PC-3 (cell line): Measurements from ENCODE around the gene ASPSCR1. TPM values are rescaled to one million over a fixed set of nuclear protein-coding genes. Genes with fewer than 3 reads are reported as not detected.

ENCODE experiments used
- ATAC-seq: fragments of 200-7000 bp; cut with Tn5 transposase; 2 replicates; pipeline ENCODE4 v1.9.1; 2020; ENCODE audit warnings: mild to moderate bottlenecking, moderate library complexity
- BruUV-seq: library from RNA; stranded (reverse); fragments of 400-500 nt; replicated peaks from 2 replicates; lab custom pipeline; 2021; lab: Mats Ljungman, UMichigan
- CTCF ChIA-PET: fragments of 300-600 bp; sonication (Branson Sonifier 250); formaldehyde crosslinking; loops from one replicate; lab custom pipeline; 2022; ENCODE audit warnings: antibody characterized with exemption; lab: Charles Lee
- POLR2A ChIA-PET: fragments of 300-600 bp; sonication (Branson Sonifier 250); formaldehyde crosslinking; loops from one replicate; lab custom pipeline; 2022; ENCODE audit warnings: antibody characterized with exemption; ENCODE audit not compliant: unreplicated experiment; lab: Charles Lee
- DNase-seq: peaks from one replicate; pipeline ENCODE4 v3.0.0-alpha.2; 2015
- H2AFZ ChIP-seq: fragments of 300-600 bp; sonication (generic); 2 replicates; pipeline ENCODE4 v1.6.0; 2016; ENCODE audit warnings: antibody characterized with exemption, low read length
- H3F3A ChIP-seq: fragments of 300-600 bp; sonication (generic); one replicate; pipeline ENCODE4 v1.6.0; 2017; ENCODE audit warnings: antibody characterized with exemption, low read length, control low read depth, mild to moderate bottlenecking; ENCODE audit not compliant: unreplicated experiment
- H3K27ac ChIP-seq: fragments of 300-600 bp; sonication (generic); 2 replicates; pipeline ENCODE4 v1.5.1; 2016; ENCODE audit warnings: mild to moderate bottlenecking, low read length
- H3K27me3 ChIP-seq: fragments of 300-600 bp; sonication (generic); 2 replicates; pipeline ENCODE4 v1.6.1; 2016; ENCODE audit warnings: low read length, mixed read lengths
- H3K36me3 ChIP-seq: fragments of 300-600 bp; sonication (generic); 2 replicates; pipeline ENCODE4 v1.6.1; 2016; ENCODE audit warnings: low read depth, mixed run types, low read length, mixed read lengths
- H3K4me1 ChIP-seq: fragments of 300-600 bp; sonication (generic); 2 replicates; pipeline ENCODE4 v1.5.1; 2016; ENCODE audit warnings: low read length; ENCODE audit not compliant: insufficient read depth
- H3K4me2 ChIP-seq: fragments of 300-600 bp; sonication (generic); 2 replicates; pipeline ENCODE4 v1.6.0; 2016; ENCODE audit warnings: low read length
- H3K4me3 ChIP-seq: fragments of 300-600 bp; sonication (generic); 2 replicates; pipeline ENCODE4 v1.5.1; 2016; ENCODE audit warnings: mild to moderate bottlenecking, low read length, mixed read lengths
- H3K79me2 ChIP-seq: fragments of 300-600 bp; sonication (generic); 2 replicates; pipeline ENCODE4 v1.6.1; 2017; ENCODE audit warnings: low read length, mixed read lengths
- H3K9ac ChIP-seq: fragments of 300-600 bp; sonication (generic); 2 replicates; pipeline ENCODE4 v1.6.0; 2016; ENCODE audit warnings: mild to moderate bottlenecking, low read length
- H3K9me2 ChIP-seq: fragments of 300-600 bp; sonication (generic); replicated peaks from 2 replicates; pipeline ENCODE4 v1.6.1; 2016; ENCODE audit warnings: mixed run types, low read length, mixed read lengths
- H3K9me3 ChIP-seq: fragments of 300-600 bp; sonication (generic); 2 replicates; pipeline ENCODE4 v1.6.1; 2016; ENCODE audit warnings: low read length, mixed read lengths
- H4K20me1 ChIP-seq: fragments of 300-600 bp; sonication (generic); 2 replicates; pipeline ENCODE4 v1.6.1; 2016; ENCODE audit warnings: low read length, mixed read lengths
- CTCF ChIP-seq: fragments of 300-600 bp; sonication (generic); conservative IDR thresholded peaks from 2 replicates; pipeline ENCODE4 v1.5.1; 2017; ENCODE audit warnings: antibody characterized with exemption, low read depth, mild to moderate bottlenecking, low read length
- EZH2 ChIP-seq: fragments of 300-600 bp; sonication (generic); IDR thresholded peaks from one replicate; pipeline ENCODE4 v1.6.1; 2017; ENCODE audit warnings: antibody characterized with exemption, mild to moderate bottlenecking, low read length; ENCODE audit not compliant: unreplicated experiment
- EZH2phosphoT487 ChIP-seq: fragments of 300-600 bp; sonication (generic); IDR thresholded peaks from 2 replicates; pipeline ENCODE4 v1.6.1; 2018; ENCODE audit warnings: mild to moderate bottlenecking, antibody characterized with exemption, low read length, borderline replicate concordance
- intact Hi-C: fragments of 100-400 bp; cut with micrococcal nuclease; formaldehyde crosslinking; loops from 2 replicates; pipeline ENCODE4 v1.9.0; 2023
- total RNA-seq: library from RNA; depleted of rRNA; stranded (reverse); fragments of >200 nt; gene quantifications from 2 replicates; pipeline ENCODE4 v1.2.3, GENCODE V29; 2014

Gene ASPSCR1
- total RNA-seq, 1 experiment from 2014 or later = 31.5 TPM

GRCh38 chr17:81959362-81960129 is 17.9 kb upstream of the ASPSCR1 start:
- no peaks in the 10 kb centered on the region for H3K9me3 ChIP-seq
- H3K4me3 ChIP-seq = peak overlapping the region; percentile 52
- H3K27me3 ChIP-seq = peaks cover 22% of the 10 kb centered on the region
- H3F3A ChIP-seq = no peaks in the 10 kb centered on the region
- no peak overlapping the region for H3K27ac ChIP-seq
- H3K4me2 ChIP-seq = peak overlapping the region; percentile 78
- BruUV-seq = no TSS peak
- peak overlapping the region; percentile 79 for H2AFZ ChIP-seq
- H4K20me1 ChIP-seq = no peaks in the 10 kb centered on the region
- intact Hi-C loops = loop anchor here (1.0 kb wide), 1 partner anchor 62 kb away; no protein-coding TSS in a partner anchor
- CTCF ChIA-PET = interaction anchor here (0.6 to 2.0 kb wide), 8 partner anchors 25 to 93 kb away, joined by 3 to 40 read pairs (median 3); partner anchors contain the start of genes CENPX, DCXR, LRRC45 and PCYT2
- peak; percentile 59 for DNase-seq
- no peaks in the 10 kb centered on the region for H3K9me2 ChIP-seq
- no peak overlapping the region for H3K9ac ChIP-seq
- H3K4me1 ChIP-seq = no peaks in the 10 kb centered on the region
- peak; percentile 89 for ATAC-seq
- POLR2A ChIA-PET = no interaction called here
- H3K36me3 ChIP-seq = no peaks in the 10 kb centered on the region
- H3K79me2 ChIP-seq = no peaks in the 10 kb centered on the region
- TF ChIP-seq EZH2 (no peak), CTCF (peak; percentile 69)

- peak overlapping the region; percentile 52 for H3K4me3 ChIP-seq
- H3K36me3 ChIP-seq = no peaks in the 10 kb centered on the region
- H3K9me3 ChIP-seq = no peaks in the 10 kb centered on the region
- peak; percentile 7 for ATAC-seq
- peak overlapping the region; percentile 79 for H2AFZ ChIP-seq
- BruUV-seq = no TSS peak
- no peak overlapping the region for H3K9ac ChIP-seq
- intact Hi-C loops = no loop called here
- H3K9me2 ChIP-seq = no peaks in the 10 kb centered on the region
- no peaks in the 10 kb centered on the region for H3K79me2 ChIP-seq
- POLR2A ChIA-PET = no interaction called here
- peak overlapping the region; percentile 78 for H3K4me2 ChIP-seq
- H3F3A ChIP-seq = no peaks in the 10 kb centered on the region
- no peak overlapping the region for H3K27ac ChIP-seq
- peaks cover 22% of the 10 kb centered on the region for H3K27me3 ChIP-seq
- H4K20me1 ChIP-seq = no peaks in the 10 kb centered on the region
- no peak for DNase-seq
- TF ChIP-seq EZH2phosphoT487 (peak; percentile 86), CTCF (no peak), EZH2 (peak; percentile 98)
- CTCF ChIA-PET = interaction anchor here (0.6 to 2.0 kb wide), 5 partner anchors 24 to 92 kb away, joined by 3 to 40 read pairs (median 6); partner anchors contain the start of genes CENPX, DCXR and LRRC45
- H3K4me1 ChIP-seq = no peaks in the 10 kb centered on the region
Observed at GRCh38 chr17:81960130-81960958, 17.1 kb upstream of the ASPSCR1 start.
